ENCODE data around the gene MRNIP.
"Not testable (repeated sequence)": the region's sequence is repeated elsewhere in the genome, so short reads cannot be mapped to it uniquely, and the experiment has no call there.

The MRNIP gene

DNA sequence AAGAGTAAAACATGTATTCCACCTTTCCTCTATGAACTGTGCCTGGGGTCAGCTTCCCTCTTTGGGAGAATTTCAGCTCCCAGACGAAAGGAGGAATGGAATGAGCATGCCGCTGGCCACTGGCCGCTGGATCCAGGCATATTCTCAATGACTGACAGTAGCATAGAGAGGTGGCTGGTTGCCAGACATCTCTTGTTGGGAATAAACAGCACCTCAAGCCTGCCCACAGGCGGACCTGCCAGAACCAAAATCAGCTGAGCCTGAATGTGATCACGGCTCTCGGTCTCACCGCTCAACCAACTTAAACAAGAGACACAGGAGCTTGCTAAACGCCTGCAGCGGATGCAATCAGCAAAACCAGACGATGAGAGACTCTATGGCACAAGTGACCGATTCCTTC, 28.5 kb upstream of the MRNIP start:
- no peak for DNase-seq

DNA sequence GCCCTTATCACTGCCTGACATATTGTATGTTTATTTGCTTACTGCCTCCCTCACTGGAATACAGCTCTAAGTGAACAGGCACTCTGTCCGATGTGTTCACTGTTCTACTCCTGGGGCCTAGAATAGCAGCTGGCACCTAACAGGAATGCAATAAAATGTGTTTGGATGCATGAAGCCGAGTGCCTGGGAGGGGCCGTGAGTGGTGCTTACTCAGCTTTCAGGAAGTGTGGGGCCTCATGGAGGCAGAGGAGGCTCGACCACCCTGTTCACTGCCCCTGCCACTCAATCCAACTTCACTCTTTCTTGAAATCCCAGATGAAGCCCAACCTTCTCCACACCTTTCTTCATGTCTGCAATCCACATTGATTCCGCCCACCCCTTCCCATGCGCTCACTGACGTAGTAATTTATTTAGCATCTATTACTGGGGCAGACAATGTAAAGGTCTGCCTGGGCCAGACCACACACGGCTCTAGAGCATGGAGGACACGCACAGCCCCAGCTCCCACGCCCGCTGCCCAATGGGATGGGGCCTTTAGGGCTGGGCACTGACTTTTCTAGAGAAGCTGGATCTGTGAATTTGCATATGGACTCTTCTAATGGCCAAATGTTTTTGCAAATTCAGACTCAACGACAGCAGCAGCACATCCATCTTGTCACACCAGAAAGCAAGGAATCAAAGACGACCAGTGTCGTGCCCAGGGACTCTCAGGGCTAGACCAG, 27.7 kb upstream of the MRNIP start:
- no peak for DNase-seq

DNA sequence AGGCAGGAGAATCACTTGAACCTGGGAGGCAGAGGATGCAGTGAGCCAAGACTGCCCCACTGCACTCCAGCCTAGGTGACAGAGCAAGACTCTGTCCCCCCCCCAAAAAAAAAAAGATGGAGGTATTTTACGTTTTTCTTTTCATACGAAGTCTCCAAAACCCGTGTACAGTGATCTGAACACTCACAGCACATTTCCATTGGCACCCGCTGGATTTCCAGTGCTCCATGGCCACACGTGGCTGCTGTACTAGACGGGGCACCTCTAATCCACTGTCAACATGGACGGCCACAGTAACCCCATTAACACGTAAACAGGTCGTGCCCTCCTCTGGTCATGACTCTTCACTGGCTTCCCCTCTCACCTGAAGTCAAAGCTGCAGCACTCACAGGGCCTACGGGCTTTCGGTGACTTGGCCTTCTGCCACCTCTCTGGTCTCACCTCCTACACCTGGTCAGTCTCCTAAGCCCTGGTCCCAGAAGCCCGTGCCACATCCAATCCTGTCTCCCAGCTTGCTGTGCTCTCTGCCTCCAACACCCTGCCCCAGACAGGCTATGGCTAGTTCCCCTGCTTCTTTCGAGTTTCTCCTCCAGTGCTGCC, 27.0 kb upstream of the MRNIP start:
- DNase-seq, result no peak

DNA sequence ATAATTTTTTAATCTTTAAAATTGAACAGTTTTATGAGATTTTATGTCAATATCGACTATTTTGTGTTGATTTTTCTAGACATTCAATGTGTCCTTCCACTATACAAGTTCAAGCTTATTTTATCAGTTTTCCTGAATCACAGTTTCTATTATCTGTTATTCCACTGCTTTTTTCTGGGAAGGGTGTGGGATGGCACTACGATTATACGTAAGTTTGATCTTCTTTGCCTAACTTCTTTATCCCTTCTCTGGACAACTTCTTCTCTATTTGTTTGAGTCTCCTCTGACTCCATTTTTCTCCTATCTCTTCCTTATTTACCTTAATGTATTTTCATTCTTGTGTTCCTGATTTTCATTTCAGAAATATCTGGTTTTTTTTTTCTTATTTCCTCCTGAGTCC, 24.5 kb upstream of the MRNIP start:
- DNase-seq, result no peak

DNA sequence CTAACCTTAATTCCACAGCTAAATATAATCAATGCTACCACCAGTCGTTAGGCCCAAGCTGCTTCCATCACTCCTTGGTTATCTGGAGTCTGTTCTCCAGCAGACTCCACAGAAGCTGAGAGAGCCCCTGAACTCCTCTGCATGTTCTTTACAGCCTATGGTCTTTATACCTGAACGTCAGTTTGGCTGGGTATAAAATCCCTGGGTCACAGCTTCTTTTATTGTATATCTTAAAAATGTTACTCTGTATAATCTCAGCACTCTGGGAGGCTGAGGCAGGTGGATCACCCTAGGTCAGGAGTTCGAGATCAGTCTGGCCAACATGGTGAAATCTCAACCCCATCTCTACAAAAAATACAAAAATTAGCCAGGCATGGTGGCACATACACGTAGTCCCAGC, 23.7 kb upstream of the MRNIP start:
- no peak for DNase-seq

DNA sequence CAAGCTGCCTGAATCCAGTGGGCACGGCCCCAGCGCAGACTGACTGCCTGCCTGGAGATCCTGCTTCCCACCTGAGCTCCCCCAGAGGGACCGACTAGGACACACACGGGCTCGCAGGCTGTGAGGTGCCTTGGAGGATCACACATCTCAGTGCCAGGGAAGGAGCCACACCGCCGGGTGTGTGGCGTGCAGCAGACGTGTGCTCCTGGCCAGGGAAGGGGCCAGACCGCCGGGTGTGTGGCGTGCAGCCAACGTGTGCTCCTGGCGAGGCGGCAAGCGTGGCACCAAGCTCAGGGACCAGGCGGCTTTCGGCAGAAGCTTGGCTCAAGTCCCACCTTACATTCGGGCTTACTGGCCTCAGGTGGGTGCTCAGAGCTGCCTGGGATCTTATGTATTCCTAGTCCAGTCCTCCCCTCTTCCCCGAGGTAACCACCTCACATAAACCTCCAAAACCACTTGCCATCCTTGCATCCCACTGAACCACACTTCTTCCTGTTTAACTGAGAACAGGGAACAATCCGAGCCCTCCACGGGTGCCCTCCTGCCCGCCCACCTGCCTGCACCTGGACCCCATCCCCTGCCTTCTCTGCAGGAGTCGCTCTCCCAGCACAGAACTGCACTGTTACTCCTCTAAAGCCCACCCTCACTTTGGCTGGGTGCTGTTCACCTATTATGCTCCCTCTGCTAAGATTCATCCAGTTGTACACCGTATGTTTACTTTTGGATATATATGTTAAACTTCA, 22.4 kb upstream of the MRNIP start:
- DNase-seq, result no peak

DNA sequence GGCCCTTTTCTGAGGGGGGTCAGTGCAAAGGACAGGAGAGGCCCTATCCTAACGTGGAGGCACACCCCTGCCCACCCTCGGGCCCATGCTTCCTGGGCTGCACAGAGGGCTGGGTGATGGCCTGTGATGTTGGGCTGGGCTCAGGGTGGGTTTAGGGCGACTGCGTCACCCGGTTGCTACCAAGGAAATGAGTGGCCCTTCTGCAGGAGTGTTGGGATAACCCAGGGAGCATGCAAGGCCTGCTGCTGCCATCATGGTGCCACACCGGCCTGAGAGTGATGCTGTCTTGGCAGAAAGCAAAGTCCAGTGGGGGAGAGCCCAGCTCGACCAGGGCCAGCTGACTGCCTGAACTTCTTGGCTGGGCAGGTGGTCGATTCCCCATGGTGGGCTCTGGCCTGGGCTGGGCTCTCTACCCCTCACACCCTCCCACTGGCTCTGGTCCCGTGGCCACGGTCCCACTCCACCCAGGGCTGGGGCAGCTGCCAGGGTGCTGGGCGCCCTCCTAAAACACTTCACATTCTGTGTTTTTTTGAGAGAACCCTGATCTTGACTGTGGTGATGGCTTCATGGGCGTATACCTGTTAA, 21.5 kb upstream of the MRNIP start:
- no peak for DNase-seq

DNA sequence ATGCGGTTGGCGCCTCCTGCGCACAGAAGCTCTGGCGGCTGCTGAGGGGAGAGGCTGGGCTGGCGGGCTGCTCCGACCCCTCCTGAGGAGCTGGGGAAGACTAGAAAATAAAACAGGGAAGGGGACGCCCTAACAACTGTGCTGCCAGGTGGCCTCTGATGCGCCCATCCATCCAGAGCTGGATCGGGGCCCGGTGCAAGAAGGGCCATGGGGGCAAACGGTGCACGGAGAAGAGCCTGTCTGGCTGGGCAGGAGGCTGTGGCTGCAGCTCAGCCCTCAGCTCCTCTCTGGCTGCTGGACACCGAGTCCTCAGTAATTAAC, 21.0 kb upstream of the MRNIP start:
- no peak for DNase-seq

DNA sequence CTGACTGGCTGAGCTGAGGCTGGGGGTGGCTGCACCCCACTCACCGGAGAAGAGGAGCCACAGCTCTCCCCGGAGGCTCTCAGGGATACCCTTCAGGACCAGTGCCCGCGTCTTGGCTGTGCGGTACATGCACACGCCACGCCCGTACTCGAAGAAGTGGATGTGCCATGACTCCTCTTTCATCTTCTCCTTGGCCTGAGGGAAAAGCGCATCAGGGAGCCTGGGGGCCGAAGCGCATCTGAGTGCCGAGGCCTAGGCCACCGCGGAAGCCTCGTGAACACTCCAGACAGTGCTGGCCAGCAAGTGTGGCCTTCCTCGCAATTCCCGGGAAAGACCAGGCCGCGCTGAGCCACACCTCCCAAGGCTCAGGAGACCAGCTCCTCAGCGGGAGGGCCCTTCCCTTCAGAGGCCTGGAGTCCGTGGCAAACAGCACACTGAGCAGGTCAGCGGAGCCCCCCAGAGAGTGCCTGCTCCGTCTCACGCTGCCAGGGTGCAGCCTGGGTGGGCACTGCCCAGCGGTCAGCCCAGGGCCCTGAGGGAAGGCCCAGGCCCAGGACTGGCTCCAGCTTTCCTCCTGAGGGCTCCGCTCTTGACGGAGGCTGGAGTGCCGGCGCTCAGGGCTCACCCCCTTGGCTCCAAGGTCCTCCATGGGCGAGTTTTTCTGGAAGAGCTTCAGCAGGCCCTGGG, 20.5 kb upstream of the MRNIP start:
- DNase-seq, result no peak

DNA sequence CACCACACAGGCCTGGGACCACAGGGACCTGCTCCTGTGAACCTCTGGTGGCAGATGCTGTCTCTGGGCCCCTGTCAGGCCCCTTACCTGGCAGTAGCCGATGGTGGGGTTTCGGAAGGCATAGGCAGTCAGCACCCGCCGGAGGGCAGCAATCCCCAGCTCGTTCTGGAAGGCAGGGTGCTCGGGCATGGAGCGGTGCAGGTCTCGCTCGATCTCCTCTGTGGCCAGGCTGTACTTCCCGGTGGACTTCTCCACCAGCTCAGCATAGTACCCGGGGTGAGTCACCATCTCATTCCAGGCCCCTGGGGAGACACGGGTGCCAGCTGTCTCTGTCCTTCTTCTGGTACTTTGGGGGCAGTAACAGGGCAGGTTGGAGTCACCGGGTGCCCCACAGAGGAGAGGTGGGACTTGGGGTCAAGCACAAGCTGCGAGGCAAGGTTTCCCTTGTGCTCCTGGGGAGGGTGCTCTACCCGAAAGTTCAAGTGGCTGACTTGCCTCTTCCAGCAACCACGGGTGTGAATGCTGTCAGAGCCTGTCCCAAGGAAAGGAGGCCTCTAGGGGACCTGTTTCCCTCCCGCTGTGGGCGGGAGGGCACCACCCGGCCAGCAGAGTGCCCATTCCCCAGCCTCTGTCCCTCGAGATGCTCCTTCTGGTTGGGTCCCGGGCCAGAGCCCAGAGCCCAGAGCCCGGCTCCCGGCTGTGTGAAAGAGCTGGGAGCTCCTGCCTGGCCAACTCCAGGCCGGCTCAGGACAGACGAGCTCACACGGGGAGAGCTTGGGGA, 19.8 kb upstream of the MRNIP start:
- no peak for DNase-seq

DNA sequence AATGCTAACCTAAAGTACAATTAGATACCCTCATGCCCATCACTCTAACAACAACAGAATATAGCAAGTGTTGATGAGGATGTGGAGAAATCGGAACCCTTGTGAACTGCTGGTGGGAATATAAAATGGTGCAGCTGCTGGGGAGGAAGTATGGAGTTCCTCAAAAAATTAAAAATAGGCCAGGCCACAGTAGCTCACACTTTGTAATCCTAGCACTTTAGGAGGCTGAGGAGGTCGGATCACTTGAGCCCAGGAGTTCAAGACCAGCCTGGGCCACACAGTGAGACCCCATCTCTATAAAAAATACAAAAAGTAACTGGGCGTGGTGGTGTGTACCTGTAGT, 18.0 kb upstream of the MRNIP start:
- DNase-seq, result no peak

DNA sequence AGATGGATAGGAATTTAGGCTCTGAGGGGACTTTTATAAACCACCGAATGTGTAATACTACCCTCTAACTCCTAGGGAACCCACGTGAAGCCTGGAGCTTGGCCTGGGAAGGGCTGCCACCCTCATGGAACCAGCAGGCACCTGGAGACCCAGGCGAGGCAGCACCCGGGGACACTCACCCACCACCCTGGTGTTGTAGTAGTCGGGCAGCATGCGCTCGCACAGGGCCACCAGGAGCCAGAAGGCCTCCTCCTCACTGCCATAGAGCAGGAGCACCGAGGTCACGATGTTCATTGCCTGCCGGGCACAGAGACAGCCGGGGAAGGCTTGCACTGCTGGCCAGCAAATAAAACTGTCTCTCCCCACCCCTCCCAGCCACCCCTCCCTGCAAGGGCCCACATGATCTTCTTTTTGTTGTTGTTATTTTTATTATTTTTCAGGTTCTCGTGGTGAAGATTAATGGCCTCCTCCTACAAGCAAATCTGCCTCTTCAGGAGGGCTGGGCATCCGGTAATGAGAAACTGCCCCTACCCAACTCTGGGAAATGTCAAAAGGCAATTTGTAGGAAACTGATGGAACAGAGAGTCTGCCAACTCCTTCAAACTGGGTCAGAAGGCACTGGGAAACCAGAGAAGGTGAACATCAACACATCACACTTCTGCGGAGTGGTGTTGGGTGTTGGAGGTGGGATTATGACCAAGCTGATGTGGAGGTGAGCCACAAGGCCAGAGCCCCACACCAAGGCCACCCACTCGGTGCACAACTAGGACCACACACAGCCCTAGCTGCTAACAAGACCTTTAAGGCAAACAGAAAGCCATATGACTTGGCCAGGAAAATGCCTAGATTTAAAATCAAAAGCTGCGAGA, 17.4 kb upstream of the MRNIP start:
- DNase-seq, result no peak

DNA sequence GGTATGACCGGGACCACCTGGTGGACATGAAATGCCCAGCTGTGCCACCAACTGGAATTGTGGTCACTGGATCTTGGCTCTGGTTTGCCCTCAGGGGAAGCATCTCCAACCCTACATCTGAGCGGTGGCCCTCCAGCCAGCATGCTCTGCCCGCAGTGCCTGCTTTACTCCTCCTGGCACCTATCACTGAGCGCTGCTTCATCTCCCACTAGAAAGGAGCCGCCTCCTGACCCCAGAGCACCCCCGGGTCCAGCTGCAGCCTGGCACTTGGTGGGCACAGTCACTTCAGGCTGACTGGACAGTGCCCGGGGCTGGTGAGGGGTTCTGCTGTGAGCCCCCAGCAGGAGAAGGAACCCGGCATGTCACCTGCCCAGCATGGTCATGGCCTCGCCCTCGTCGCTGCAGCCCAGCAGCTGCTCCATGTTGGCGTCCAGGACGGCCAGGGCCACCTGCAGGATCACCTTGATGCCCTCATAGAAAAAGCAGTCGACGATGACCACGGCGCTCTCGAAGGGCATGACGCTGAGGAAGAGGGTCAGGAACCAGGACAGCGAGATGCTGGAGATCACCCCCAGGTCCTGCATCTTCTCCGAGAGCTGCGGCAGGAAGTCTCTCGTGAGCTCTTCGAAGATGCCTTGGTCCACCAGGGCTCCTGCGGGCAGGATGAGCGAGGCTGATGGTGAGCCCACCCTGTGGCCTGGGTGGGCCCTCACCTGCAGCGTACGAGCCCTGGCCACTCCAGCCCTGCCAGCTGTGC, 16.1 kb upstream of the MRNIP start:
- no peak for DNase-seq

DNA sequence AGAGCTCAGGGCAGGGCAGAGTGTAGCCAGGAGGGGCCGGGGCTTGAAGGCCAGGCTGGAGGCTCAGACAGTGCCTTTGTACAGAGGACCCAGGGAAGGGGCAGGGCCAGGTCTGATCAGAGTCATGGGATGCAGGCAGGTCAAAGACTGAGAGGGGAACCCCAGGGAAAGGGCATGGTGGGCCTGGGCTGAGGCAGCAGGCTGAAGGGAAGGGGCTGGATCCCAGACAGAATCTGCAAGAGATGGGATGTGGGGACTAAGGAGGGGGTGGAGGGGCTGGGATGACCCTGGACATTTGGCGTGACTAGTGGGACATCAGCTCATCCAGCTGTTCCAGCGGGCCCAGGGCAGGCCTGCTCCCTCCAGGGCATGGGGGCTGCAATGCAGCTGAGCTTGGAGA, 15.5 kb upstream of the MRNIP start:
- DNase-seq, result no peak

DNA sequence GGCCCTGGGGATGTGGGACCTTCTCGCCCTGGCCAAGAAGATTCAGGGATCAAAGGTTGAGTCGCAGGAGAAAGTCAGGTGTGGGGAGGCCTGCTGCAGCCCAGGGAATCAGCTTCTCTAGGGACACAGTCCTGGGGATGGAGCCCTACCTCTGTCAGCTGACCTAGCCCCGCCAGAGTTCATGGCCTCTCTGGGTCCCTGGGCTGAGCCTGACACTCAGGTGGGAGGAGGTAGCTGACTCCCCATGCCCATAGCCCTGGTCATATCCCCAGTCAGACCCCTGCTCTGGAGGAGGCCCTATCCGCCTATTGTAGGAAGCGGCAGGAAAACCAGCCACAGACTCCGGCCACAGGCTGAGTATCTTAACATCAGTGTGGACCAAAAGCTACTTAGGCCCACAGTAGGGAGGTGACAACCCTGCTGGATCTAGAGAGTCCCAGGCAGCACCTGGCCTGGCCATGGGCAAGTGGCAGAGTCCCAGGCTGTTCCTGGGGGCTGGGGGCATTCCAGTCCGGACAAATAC, 15.0 kb upstream of the MRNIP start:
- DNase-seq, result no peak

DNA sequence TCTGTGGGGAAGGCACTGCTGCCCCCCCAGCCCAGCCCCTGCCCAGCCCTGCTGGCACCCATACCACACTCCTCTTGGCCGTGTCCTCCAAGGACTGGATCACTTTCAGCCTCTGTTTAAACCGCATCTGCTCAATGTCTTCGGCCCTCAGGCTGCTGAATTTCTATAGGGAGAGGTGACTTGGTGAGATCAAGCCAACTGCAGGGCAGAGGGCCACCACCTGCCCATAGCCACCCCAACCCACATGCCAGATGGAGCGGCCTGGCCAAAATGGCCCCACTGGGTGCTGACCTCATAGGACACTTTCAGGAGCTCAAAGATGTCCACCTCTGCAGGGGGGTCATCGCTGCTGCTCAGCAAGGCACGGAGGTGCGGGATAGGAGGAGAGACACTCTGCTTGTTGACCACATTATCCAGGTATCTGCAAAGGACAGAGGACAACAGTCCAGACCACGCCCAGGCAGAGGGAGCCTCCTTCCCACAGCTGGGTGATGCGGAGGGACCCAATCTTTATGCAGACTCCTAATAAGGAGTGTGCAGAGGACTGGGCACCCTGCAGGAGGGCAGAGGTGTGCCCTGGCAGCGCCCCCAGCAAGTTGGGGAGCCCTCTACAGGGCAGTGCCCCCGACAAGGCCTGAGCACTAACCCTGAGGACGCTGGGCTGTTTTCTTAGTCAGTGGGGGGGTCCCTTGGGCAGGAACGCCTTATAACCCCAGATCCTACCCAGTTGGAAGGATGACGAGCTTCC, 14.4 kb upstream of the MRNIP start:
- no peak for DNase-seq

DNA sequence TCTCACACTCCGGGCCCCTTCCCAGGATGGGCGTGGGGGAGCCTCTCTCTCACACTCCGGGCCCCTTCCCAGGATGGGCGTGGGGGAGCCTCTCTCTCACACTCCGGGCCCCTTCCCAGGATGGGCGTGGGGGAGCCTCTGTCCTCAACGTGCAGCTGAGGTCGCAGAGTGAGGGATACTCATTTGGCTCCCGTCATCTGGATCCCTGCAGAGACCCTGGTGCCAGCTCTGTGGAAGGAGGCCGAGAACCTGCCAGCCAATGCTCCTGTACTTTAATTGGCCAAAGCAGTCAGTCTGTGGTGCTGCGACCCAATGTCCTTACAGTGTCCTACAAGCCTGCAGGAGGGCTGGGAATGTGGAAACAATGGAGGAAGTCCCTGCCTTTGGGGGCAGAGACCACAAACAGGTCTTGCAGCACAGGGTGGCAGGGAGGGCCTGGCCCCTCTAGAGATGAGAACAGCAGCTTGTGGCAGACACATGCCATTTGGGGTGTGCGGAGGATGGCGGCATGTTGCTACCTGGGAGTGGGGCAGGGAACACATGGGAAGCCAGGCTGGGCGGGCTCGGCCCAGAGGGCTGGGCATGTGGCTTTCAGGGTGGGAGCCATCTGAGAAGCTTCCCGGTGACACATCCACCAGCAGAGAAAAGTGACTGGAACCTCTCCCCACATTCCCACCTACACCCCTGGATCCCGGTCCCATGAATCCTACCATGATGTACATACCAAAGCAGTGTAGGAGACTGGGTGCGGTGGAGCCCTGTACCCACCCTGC, 13.6 kb upstream of the MRNIP start:
- no peak for DNase-seq

DNA sequence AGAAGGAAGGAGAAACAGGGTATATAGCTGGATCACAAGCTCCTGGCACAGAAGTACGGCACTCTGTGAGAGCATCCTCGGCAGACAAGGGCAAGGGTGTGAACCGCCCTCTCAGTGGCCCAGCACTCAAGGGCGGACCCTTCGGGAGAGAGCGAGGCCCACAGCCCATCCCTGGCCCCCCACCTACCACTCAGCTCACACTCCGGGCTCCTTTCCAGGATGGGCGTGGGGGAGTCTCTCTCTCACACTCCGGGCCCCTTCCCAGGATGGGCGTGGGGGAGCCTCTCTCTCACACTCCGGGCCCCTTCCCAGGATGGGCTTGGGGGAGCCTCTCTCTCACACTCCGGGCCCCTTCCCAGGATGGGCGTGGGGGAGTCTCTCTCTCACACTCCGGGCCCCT, 12.9 kb upstream of the MRNIP start:
- DNase-seq, result not testable (repeated sequence)

DNA sequence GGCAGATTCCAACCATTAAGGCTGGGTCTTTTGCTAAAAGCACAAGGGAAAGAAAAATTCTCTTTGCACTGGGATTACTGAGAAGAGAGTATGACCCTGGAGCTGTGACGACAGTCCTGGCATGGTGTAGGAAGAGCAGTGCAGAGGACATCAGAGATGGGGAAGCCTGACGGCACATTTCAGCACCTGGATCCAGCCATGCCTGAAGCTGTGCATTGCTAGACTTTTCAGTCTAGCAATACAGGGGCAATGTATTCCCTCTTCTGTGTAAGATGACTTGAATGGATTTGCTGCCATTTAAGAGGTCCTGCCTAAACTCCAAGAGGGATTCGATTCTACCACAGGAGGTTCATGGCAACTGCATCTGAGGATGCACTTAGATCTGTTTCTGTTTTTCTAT, 12.3 kb upstream of the MRNIP start:
- DNase-seq, result no peak

Data from NCI-H1930 (cell line).